Hepatocyte (in vitro differentiated cells): Measurements from ENCODE around the gene TRIM59.

Experiments
- CTCF ChIP-seq: fragments of 200-600 bp; sonication (generic); IDR thresholded peaks from 2 replicates; pipeline ENCODE4 v1.5.1; 2016; ENCODE audit warnings: antibody characterized with exemption, mild to moderate bottlenecking; ENCODE audit not compliant: poor library complexity
- EZH2phosphoT487 ChIP-seq: fragments of 200-600 bp; sonication (generic); IDR thresholded peaks from one replicate; pipeline ENCODE4 v1.6.1; 2018; ENCODE audit warnings: antibody characterized with exemption, mild to moderate bottlenecking, low read depth, moderate library complexity; ENCODE audit not compliant: unreplicated experiment, severe bottlenecking

DNA sequence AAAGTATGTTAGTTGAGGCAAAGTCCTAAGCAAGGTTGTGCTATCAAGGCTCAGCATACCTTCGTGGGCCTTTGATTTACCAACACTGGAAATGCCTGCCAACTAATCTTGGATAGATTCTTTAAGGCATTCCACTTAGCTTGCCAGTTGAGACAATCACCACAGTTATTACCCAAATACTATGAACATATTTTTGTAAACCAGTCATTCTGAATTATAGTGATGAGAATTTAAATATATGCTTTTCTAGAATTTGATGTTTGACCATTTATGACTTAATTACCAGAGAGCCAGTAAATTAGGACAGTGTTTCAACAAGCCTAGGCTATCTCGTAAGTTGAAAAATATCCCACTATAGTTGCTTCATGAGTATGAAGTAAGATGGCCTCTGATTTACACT lies 15.5 kb downstream of the TRIM59 start:
- no peak for TF ChIP-seq EZH2phosphoT487
- no peak for TF ChIP-seq CTCF
